H1 (cell line): ENCODE results near the gene CCDC192. TPM values are rescaled to one million over a fixed set of nuclear protein-coding genes. Genes with fewer than 3 reads are reported as not detected.

Experiments used
- CTCF ChIA-PET: fragments of 300-600 bp; sonication (Branson Sonifier 250); formaldehyde crosslinking; loops from one replicate; lab custom pipeline; 2021; ENCODE audit not compliant: partially characterized antibody; lab: Charles Lee
- POLR2A ChIA-PET: fragments of 300-600 bp; sonication (Branson Sonifier 250); formaldehyde crosslinking; loops from one replicate; lab custom pipeline; 2021; ENCODE audit warnings: inconsistent platforms; ENCODE audit not compliant: partially characterized antibody; lab: Charles Lee
- DNase-seq, 2 experiments: peaks; one replicate each; pipeline versions ENCODE4 v3.0.0 to v3.0.0-alpha.2; 2010 to 2022; ENCODE audit warnings: low spot score in 2 of 2, low read depth in 1 of 2, mixed read lengths in 1 of 2
- FAIRE-seq: peaks from 2 replicates; lab custom pipeline; 2011; peaks lifted over from hg19 to GRCh38; lab: Jason Lieb, UNC
- H2AFZ ChIP-seq: 2 replicates; pipeline ENCODE4 v1.8.1; 2012; ENCODE audit warnings: low read length, inconsistent platforms
- H2AK5ac ChIP-seq: 2 replicates; pipeline ENCODE4 v1.6.1; 2013; ENCODE audit warnings: low read depth, low read length
- H2BK120ac ChIP-seq: replicated peaks from 2 replicates; pipeline ENCODE3; 2013; ENCODE audit warnings: low read depth, low read length, inconsistent platforms
- H2BK12ac ChIP-seq: 2 replicates; pipeline ENCODE4 v1.6.1; 2013; ENCODE audit warnings: low read depth, low read length
- H2BK15ac ChIP-seq: 2 replicates; pipeline ENCODE4 v1.6.1; 2013; ENCODE audit warnings: low read length
- H2BK20ac ChIP-seq: 2 replicates; pipeline ENCODE4 v1.6.1; 2013; ENCODE audit warnings: low read length
- H2BK5ac ChIP-seq: 2 replicates; pipeline ENCODE4 v1.6.1; 2013; ENCODE audit warnings: low read depth, low read length
- H3K14ac ChIP-seq: 2 replicates; pipeline ENCODE4 v1.6.1; 2013; ENCODE audit warnings: inconsistent platforms; ENCODE audit not compliant: insufficient read length
- H3K18ac ChIP-seq: 2 replicates; pipeline ENCODE4 v1.6.1; 2013; ENCODE audit warnings: low read length; ENCODE audit errors: extremely low read depth
- H3K23ac ChIP-seq: 2 replicates; pipeline ENCODE4 v1.6.1; 2013; ENCODE audit warnings: inconsistent platforms; ENCODE audit not compliant: insufficient read length
- H3K23me2 ChIP-seq: 2 replicates; pipeline ENCODE4 v1.6.1; 2013; ENCODE audit warnings: low read depth, low read length
- H3K27ac ChIP-seq: 2 replicates; pipeline ENCODE4 v1.6.1; 2011; ENCODE audit warnings: low read depth, low read length, inconsistent platforms
- H3K27me3 ChIP-seq, 4 experiments: replicated peaks in 1 of 4; 1 replicate in 1 of 4; 2 replicates in 3 of 4; pipeline versions ENCODE4 v1.6.1 to v1.8.1; 2011 to 2013; ENCODE audit warnings: low read length in 3 of 4, mild to moderate bottlenecking in 3 of 4, inconsistent platforms in 2 of 4, mixed read lengths in 2 of 4, moderate library complexity in 1 of 4; ENCODE audit not compliant: control insufficient read depth in 3 of 4, insufficient read depth in 3 of 4; ENCODE audit errors: extremely low read depth in 1 of 4
- H3K36me3 ChIP-seq, 4 experiments: 2 replicates each; pipeline versions ENCODE4 v1.6.1 to v1.8.1; 2011 to 2013; ENCODE audit warnings: mild to moderate bottlenecking in 4 of 4, low read length in 3 of 4, moderate library complexity in 2 of 4, control low read depth in 1 of 4, inconsistent platforms in 1 of 4; ENCODE audit not compliant: insufficient read depth in 4 of 4, control insufficient read depth in 2 of 4
- H3K4ac ChIP-seq: replicated peaks from 2 replicates; pipeline ENCODE3; 2013; ENCODE audit warnings: low read length, low read depth, mixed read lengths, inconsistent platforms; ENCODE audit not compliant: insufficient read length
- H3K4me1 ChIP-seq, 4 experiments: replicated peaks in 1 of 4; 1 replicate in 1 of 4; 2 replicates in 3 of 4; pipeline versions ENCODE4 v1.6.1 to v1.8.1; 2011 to 2013; ENCODE audit warnings: low read length in 3 of 4, inconsistent platforms in 2 of 4, mixed read lengths in 1 of 4; ENCODE audit not compliant: insufficient read depth in 4 of 4, control insufficient read depth in 3 of 4
- H3K4me2 ChIP-seq, 2 experiments: 2 replicates each; pipeline versions ENCODE4 v1.6.1 to v1.8.1; 2011 to 2013; ENCODE audit warnings: low read depth in 2 of 2, low read length in 2 of 2, control low read depth in 1 of 2, inconsistent platforms in 1 of 2, mild to moderate bottlenecking in 1 of 2; ENCODE audit not compliant: insufficient read depth in 1 of 2
- H3K4me3 ChIP-seq, 4 experiments: fragments of 200-600, 300-600 bp in 1 of 4; sonication (generic), shearing (Covaris generic), sonication (Bioruptor Twin) in 1 of 4; 2 replicates each; pipeline versions ENCODE4 v1.5.1 to v1.8.1; 2011 to 2016; ENCODE audit warnings: low read length in 4 of 4, low read depth in 3 of 4, control low read depth in 2 of 4, inconsistent platforms in 2 of 4, mild to moderate bottlenecking in 2 of 4, mixed read lengths in 1 of 4, moderate library complexity in 1 of 4; ENCODE audit not compliant: insufficient read depth in 2 of 4; ENCODE audit errors: extremely low read depth in 1 of 4
- H3K56ac ChIP-seq: replicated peaks from 2 replicates; pipeline ENCODE3; 2013; ENCODE audit warnings: low read depth, mild to moderate bottlenecking, mixed read lengths, low read length, inconsistent platforms; ENCODE audit not compliant: insufficient read length
- H3K79me1 ChIP-seq: 2 replicates; pipeline ENCODE4 v1.6.1; 2013; ENCODE audit warnings: low read depth, low read length, control low read depth
- H3K79me2 ChIP-seq, 2 experiments: 2 replicates each; pipeline versions ENCODE4 v1.6.1 to v1.8.1; 2012 to 2013; ENCODE audit warnings: low read length in 2 of 2, mild to moderate bottlenecking in 2 of 2, inconsistent platforms in 1 of 2; ENCODE audit not compliant: insufficient read depth in 2 of 2, control insufficient read depth in 1 of 2
- H3K9ac ChIP-seq, 4 experiments: replicated peaks in 1 of 4; 1 replicate in 1 of 4; 2 replicates in 3 of 4; pipeline versions ENCODE4 v1.6.1 to v1.8.1; 2011 to 2013; ENCODE audit warnings: low read depth in 3 of 4, low read length in 3 of 4, control low read depth in 2 of 4, mild to moderate bottlenecking in 2 of 4, moderate library complexity in 2 of 4, inconsistent platforms in 1 of 4; ENCODE audit errors: extremely low read depth in 1 of 4
- H3K9me3 ChIP-seq, 2 experiments: 2 replicates each; pipeline versions ENCODE4 v1.6.1 to v1.8.1; 2012 to 2013; ENCODE audit warnings: mild to moderate bottlenecking in 2 of 2, moderate library complexity in 2 of 2, control low read depth in 1 of 2, inconsistent platforms in 1 of 2, low read depth in 1 of 2, low read length in 1 of 2, mixed read lengths in 1 of 2; ENCODE audit not compliant: insufficient read depth in 2 of 2
- H4K20me1 ChIP-seq, 2 experiments: replicated peaks in 1 of 2; 2 replicates each; pipeline versions ENCODE3 to v1.8.1; 2011 to 2013; ENCODE audit warnings: inconsistent platforms in 2 of 2, low read length in 2 of 2, mild to moderate bottlenecking in 1 of 2; ENCODE audit not compliant: insufficient read depth in 2 of 2, control insufficient read depth in 1 of 2
- H4K5ac ChIP-seq: 2 replicates; pipeline ENCODE4 v1.6.1; 2013; ENCODE audit warnings: low read length, low read depth, mixed read lengths, inconsistent platforms; ENCODE audit not compliant: insufficient read length
- H4K8ac ChIP-seq: 2 replicates; pipeline ENCODE4 v1.8.0; 2013; ENCODE audit warnings: mild to moderate bottlenecking, moderate library complexity, low read length, inconsistent platforms; ENCODE audit not compliant: insufficient read depth; ENCODE audit errors: extremely low read depth
- H4K91ac ChIP-seq: replicated peaks from 2 replicates; pipeline ENCODE3; 2013; ENCODE audit warnings: low read length, mixed read lengths, inconsistent platforms; ENCODE audit not compliant: insufficient read length
- ASH2L ChIP-seq: fragments of 200-600, 300-600 bp; sonication (generic); IDR thresholded peaks from one replicate; pipeline ENCODE4 v1.7.1; 2017; ENCODE audit warnings: low read length
- BCL11A ChIP-seq, 2 experiments: IDR thresholded peaks; one replicate each; pipeline ENCODE4 v1.6.1; 2011; ENCODE audit warnings: low read depth in 2 of 2, low read length in 2 of 2, mild to moderate bottlenecking in 2 of 2
- CEBPB ChIP-seq: IDR thresholded peaks from 2 replicates; pipeline ENCODE4 v1.6.1; 2012; ENCODE audit warnings: low read depth, low read length
- CREB1 ChIP-seq: IDR thresholded peaks from 2 replicates; pipeline ENCODE4 v1.6.1; 2012; ENCODE audit warnings: inconsistent platforms
- EGR1 ChIP-seq: IDR thresholded peaks from 2 replicates; pipeline ENCODE4 v1.6.1; 2011; ENCODE audit warnings: low read depth, low read length, borderline replicate concordance
- GABPA ChIP-seq: IDR thresholded peaks from 2 replicates; pipeline ENCODE4 v1.6.1; 2011; ENCODE audit warnings: mild to moderate bottlenecking, low read length, moderate library complexity, borderline replicate concordance; ENCODE audit not compliant: insufficient read depth
- GTF2F1 ChIP-seq: IDR thresholded peaks from 2 replicates; pipeline ENCODE4 v1.6.1; 2012; ENCODE audit warnings: low read depth, low read length, improper control_type of control experiment, borderline replicate concordance
- JUN ChIP-seq: IDR thresholded peaks from 2 replicates; pipeline ENCODE4 v1.6.1; 2011; ENCODE audit warnings: low read depth, mild to moderate bottlenecking, improper control_type of control experiment, low read length
- KDM4A ChIP-seq: IDR thresholded peaks from one replicate; pipeline ENCODE4 v1.7.1; 2012; ENCODE audit warnings: low read depth, mild to moderate bottlenecking, moderate library complexity, low read length, inconsistent platforms; ENCODE audit not compliant: severe bottlenecking
- KDM5A ChIP-seq: fragments of 200-600 bp; IDR thresholded peaks from 2 replicates; pipeline ENCODE4 v1.7.1; 2012; ENCODE audit warnings: mild to moderate bottlenecking, low read length, inconsistent platforms, mixed read lengths
- NRF1 ChIP-seq: IDR thresholded peaks from 2 replicates; pipeline ENCODE4 v1.6.1; 2011; ENCODE audit warnings: mild to moderate bottlenecking, low read depth, low read length, improper control_type of control experiment
- POLR2A ChIP-seq, 2 experiments: IDR thresholded peaks; 1 replicate in 1 of 2; 2 replicates in 1 of 2; pipeline ENCODE4 v1.6.1; 2011; ENCODE audit warnings: low read depth in 2 of 2, low read length in 2 of 2, mild to moderate bottlenecking in 2 of 2; ENCODE audit errors: control extremely low read depth in 1 of 2
- RAD21 ChIP-seq, 2 experiments: IDR thresholded peaks in 1 of 2; conservative IDR thresholded peaks in 1 of 2; 2 replicates each; pipeline ENCODE4 v1.6.1; 2011; ENCODE audit warnings: low read depth in 2 of 2, low read length in 2 of 2, improper control_type of control experiment in 1 of 2, inconsistent platforms in 1 of 2, mild to moderate bottlenecking in 1 of 2, moderate library complexity in 1 of 2
- RBBP5 ChIP-seq: IDR thresholded peaks from 2 replicates; pipeline ENCODE4 v1.7.1; 2012; ENCODE audit warnings: low read depth, mild to moderate bottlenecking, inconsistent platforms, low read length, moderate library complexity, borderline replicate concordance
- TBP ChIP-seq: IDR thresholded peaks from 2 replicates; pipeline ENCODE4 v1.6.1; 2011; ENCODE audit warnings: low read depth, low read length, improper control_type of control experiment
- WGBS, 2 experiments: shearing (Covaris generic) in 1 of 2; methylation state at CpG; one replicate each; pipeline versions ENCODE4 v1.1.6 to v1.1.7; 2013 to 2015; ENCODE audit warnings: low lambda C conversion rate in 2 of 2, mixed read lengths in 2 of 2, inconsistent platforms in 1 of 2, low coverage in 1 of 2, missing lambda C conversion rate in 1 of 2; ENCODE audit not compliant: insufficient replicate concordance in 2 of 2, insufficient coverage in 1 of 2, insufficient read length in 1 of 2; ENCODE audit errors: extremely low coverage in 1 of 2, missing lambda C conversion rate in 1 of 2; 5-methylcytosine and 5-hydroxymethylcytosine counted together
- polyA plus RNA-seq, 7 experiments: library from polyadenylated mRNA; depleted of rRNA in 3 of 7; stranded (reverse) in 5 of 7; unstranded in 2 of 7; fragments of >200 nt in 5 of 7; fragments of 200-250 nt in 2 of 7; gene quantifications; 1 replicate in 5 of 7; 2 replicates in 1 of 7; 4 replicates in 1 of 7; pipeline versions ENCODE4 v1.2.1 to v1.2.3, GENCODE V29; 2011 to 2013; ENCODE audit warnings: missing spikeins in 2 of 7, mixed read lengths in 2 of 7
- total RNA-seq: library from RNA; stranded (reverse); fragmentation: NEBNext Ultra II Directional; extraction: Animal tissue kit (Norgen Biotek cat#: 25700); gene quantifications from 2 replicates; pipeline ENCODE4 v1.2.1, GENCODE V29; 2021

Gene CCDC192
- total and polyA plus RNA-seq, 2 of the 8 experiments (the other 6 are each of a cell fraction or from before 2014, with no cell fraction given), result 0.61 TPM; not detected in 1

DNA sequence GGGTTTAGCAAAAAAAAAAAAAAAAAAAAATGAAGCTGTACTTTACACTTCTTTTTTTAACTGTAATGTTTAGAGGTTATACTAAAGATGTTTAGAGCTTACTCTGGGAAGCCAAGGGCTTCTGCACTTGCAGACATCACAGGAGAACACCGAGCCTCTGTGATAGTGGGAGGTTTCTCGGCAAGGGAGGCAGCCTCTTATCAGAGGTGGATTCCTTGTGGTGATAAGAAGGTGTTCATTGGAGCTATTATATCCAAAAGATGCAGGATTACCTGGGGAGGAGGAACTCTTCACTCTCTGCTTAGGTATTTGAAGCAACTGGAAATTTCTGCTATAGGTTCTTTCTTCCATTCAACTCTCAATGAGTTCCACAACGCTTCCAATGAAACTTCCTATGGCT, 209.2 kb downstream of the CCDC192 start:
- Histone ChIP-seq H2AK5ac (no peak overlapping the region), H4K20me1 (no peaks in the 10 kb centered on the region), H3K4ac (no peak overlapping the region), H3K27ac (no peak overlapping the region), H3K23ac (no peak overlapping the region), H4K5ac (no peak overlapping the region), H2BK12ac (no peak overlapping the region), H4K91ac (no peak overlapping the region), H3K4me2 (no peak overlapping the region), H3K18ac (no peak overlapping the region), H3K56ac (no peak overlapping the region), H3K23me2 (no peaks in the 10 kb centered on the region), H3K14ac (no peak overlapping the region), H3K4me1 (no peaks in the 10 kb centered on the region), H3K79me2 (no peaks in the 10 kb centered on the region), H3K36me3 (no peaks in the 10 kb centered on the region; a peak in 1 of 8 replicates), H2BK20ac (no peak overlapping the region), H2BK15ac (no peak overlapping the region), H3K79me1 (no peaks in the 10 kb centered on the region)
- ChIA-PET CTCF (interaction anchor here (0.7 to 1.1 kb wide), 2 partner anchors 36 to 243 kb away, joined by 3 read pairs; no protein-coding TSS in a partner anchor), POLR2A (no interaction called here)
- WGBS, 2 experiments, result 91% methylated on average over 3 of the region's 3 CpGs; no CpG with 5 or more reads in 1 of the 2 experiments
- FAIRE-seq, result no peak
- TF ChIP-seq POLR2A (IDR thresholded peaks at IDR 0.05; ENCODE audit: control extremely low read depth in 1 of 2, low read depth in 2 of 2, low read length in 2 of 2), result no peak
- TF ChIP-seq TBP, result no peak
- no peak for TF ChIP-seq CREB1
- no peak for TF ChIP-seq RAD21 (IDR thresholded peaks at IDR 0.05 in 1 of 2, conservative IDR thresholded peaks at IDR 0.05 in 1 of 2; ENCODE audit: low read depth in 2 of 2, low read length in 2 of 2)
- no peak for TF ChIP-seq BCL11A (IDR thresholded peaks at IDR 0.05; ENCODE audit: low read depth in 2 of 2, low read length in 2 of 2)
- no peak for TF ChIP-seq ASH2L
- TF ChIP-seq RBBP5, result no peak
- TF ChIP-seq KDM4A, result no peak
- no peak for TF ChIP-seq KDM5A
- no peak for TF ChIP-seq GTF2F1
- no peak for TF ChIP-seq CEBPB
- no peak for TF ChIP-seq GABPA
- TF ChIP-seq JUN, result no peak
- TF ChIP-seq NRF1, result no peak
- TF ChIP-seq EGR1, result no peak
- TF ChIP-seq, all 59 proteins: peak for 0
- Histone ChIP-seq H3K9me3 (no peaks in the 10 kb centered on the region), H3K4me3 (no peak overlapping the region), H3K9ac (no peak overlapping the region), H2BK120ac (no peak overlapping the region), H4K8ac (no peak overlapping the region), H2BK5ac (no peak overlapping the region), H3K27me3 (no peaks in the 10 kb centered on the region), H2AFZ (no peak overlapping the region)
- DNase-seq, result no peak
